HK-2 (cell line): Measurements from ENCODE around the gene ZC3H4.
"Not testable (repeated sequence)": the region's sequence is repeated elsewhere in the genome, so short reads cannot be mapped to it uniquely, and the experiment has no call there.

Source experiments
- DNase-seq: peaks from one replicate; pipeline ENCODE4 v3.0.0-alpha.2; 2018; ENCODE audit not compliant: unreplicated experiment

ZC3H4 gene

GRCh38 chr19:47107953-47108746 lies 5.4 kb downstream of the ZC3H4 start:
- DNase-seq: no peak

- no peak for DNase-seq
Measured at GRCh38 chr19:47107202-47107952, 6.2 kb downstream of the ZC3H4 start.

- DNase-seq: no peak
Measured at GRCh38 chr19:47106821-47107201, 6.8 kb downstream of the ZC3H4 start.

GRCh38 chr19:47105874-47106273 lies 7.7 kb downstream of the ZC3H4 start:
- no peak for DNase-seq

GRCh38 chr19:47104680-47105079 lies 8.9 kb downstream of the ZC3H4 start:
- DNase-seq: no peak

DNA sequence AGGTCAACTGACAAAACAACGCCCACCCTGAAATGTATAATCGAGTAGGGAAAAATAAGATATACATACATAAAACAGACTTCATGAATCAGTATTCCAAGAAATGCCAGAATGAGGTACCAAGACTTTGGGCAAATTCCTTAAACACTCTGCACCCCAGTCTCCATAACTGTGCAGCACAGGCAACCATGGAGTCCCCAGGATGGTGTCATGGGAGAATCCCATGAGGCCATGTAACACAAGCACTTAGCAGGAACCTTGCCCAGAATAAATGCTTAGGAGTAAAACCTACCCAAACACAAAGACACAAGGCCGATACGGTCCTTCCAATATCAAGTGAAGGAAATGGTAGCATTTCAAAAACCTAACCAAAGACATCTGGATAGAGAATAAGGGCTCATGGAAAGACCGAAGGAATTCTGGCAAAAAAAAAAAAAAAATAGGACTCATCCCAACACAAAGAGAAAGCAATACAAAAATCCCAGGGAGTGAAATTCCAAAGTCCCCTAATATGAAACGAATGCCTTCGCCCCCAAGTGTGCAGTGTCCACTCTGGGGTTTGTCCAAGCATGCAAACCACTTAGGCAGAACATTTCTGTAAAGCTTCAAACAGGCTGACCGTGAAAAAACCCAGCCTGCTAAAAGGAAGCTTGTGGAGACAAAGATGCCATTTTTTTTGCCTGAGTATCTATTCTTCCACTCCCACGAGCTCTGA lies 11.1 kb downstream of the ZC3H4 start:
- no peak for DNase-seq

- not testable (repeated sequence) for DNase-seq
Measured at GRCh38 chr19:47101116-47101515, 12.5 kb downstream of the ZC3H4 start.

- no peak for DNase-seq
Measured at GRCh38 chr19:47100290-47100689, 13.3 kb downstream of the ZC3H4 start.

DNA sequence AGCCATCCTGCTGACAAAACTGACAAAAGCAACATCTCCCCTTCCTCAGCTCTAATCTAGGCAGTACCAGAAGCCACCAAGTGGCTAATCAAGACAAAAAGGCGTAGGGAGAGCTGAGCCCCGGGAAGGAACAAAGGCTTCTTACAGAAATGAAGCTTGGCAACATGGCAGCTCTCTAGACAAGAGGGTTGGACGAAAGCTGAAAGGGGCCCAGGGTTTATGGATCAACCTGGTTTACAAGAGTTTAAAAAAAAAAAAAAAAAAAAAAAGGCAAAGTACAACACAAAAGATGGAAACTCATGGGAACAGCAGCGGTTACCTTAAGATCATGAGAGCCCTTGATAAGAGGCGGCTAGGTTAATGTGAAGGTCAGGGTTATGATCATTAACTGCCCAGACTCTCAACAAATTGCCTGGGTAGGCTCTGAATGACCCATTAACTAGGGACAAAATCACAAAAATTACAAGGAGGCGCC lies 14.0 kb downstream of the ZC3H4 start:
- DNase-seq: no peak

DNA sequence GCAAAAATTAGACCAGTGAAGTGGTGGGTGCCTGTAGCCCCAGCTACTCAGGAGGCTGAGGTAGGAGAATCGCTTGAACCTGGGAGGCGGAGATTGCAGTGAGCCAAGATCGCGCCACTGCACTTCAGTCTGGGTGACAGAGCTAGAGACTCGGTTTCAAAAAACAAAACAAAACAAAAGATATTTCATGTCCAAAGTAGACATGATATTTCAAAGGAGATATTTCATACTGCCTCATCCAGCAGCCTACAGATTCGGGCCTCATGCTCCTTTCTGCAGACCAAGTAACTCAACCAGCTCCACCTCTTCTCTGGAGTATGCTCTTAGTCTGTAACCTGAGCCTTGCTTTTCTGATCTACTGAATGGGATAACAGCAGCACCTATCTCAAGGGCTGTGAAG lies 15.0 kb downstream of the ZC3H4 start:
- no peak for DNase-seq

- DNase-seq: no peak
Measured at GRCh38 chr19:47097396-47098201, 16.0 kb downstream of the ZC3H4 start.

- no peak for DNase-seq
Measured at GRCh38 chr19:47096721-47097120, 16.9 kb downstream of the ZC3H4 start.

DNA sequence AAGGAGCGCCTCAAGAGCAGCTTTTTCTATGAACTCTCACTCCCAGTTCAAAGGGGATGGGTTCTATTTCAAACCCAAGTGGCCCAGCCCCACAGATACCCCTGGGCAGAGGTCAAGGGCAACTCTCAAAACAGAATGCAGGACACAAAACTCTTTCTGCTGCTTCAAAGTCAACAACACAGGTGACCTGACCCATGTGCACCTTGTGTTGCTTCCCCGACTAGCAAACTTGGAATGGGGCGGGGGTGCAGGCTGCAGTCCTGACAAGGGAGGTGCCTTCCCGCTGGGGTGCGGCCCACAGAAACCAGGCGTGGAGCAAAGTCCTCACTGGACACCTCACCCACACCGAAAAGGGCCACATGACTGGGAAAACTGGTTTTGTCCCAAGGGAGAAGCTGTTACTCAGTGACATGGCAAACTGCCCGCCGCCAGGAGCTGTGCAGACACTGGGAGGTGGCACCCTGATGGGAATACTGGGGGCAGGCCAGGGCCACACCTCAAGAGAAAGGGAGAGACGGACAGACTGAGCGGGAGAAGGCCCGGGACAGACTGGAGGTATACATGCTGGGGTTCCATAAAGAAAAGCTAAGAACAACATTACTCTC lies 17.4 kb downstream of the ZC3H4 start:
- DNase-seq: no peak

DNA sequence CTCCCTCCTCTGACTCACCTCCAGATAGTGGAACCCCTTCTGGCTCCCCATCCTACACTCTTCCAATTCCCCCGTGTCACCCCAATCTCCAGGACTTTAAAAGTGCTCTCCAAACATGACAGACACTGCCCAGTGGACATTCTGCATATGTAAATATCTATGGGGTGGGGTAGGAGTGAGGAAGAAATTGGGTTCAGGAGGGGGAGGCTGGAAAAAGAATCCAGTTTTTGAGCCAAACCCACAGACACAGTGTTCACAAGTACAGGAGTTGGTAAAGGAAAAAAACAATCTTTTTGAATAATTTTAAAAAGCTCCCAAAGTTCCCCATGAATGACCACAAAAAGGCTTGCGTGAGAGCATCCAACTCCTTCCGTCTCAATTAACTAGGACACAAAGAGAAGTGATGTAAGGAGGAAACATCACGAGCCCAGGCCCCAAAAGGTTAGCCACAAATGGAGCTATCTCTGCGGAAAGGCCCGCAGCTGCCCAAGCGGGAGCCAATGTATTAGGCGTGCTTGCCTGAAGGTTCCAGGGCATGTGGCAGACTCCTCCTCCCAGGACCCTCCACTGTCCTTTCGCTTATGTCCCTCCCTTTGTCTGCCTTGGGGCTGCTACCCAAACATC lies 18.0 kb downstream of the ZC3H4 start:
- DNase-seq: no peak

DNA sequence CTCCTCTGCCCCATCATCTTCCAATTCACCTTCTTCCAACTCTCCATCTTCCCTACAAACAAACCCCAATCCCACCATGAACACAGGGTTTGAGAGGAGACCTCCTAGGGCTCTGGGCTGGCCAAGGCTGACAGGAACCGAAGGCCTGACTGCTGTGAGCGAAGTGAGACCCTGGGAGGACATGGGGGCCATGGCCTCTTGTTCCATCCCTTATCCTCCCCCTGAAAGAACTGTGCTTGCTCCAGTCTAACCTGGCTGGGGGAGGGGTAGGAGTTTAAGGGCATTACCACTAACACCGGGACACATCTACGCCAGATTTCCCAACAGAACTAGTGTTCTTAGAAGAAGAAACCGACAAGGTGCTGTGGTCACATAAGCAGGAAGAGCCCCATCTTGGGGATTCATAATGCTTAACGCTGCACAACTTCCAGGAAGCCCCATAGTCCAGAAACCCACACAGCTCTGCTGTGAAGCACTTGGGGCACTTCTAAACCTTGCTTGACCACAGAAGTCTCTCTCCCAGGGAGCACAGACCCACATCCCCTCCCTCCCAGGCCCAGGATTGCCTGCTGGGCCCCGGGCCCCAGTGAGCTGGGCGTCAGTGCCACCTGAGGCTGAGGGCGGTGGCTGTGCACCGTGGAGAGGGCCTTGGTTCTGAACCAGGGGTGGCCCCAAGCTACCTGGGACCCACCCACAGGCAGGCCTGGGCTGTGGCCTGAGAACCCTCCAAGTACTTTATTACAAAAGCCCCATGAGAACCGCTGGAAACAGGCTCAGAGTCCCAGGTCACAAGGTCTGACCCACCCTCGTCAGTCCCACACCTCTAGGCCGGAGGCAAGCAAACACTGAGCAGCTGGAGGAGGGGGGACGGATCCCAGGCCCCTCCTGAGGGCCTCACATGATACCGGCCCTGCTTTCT lies 18.8 kb downstream of the ZC3H4 start:
- no peak for DNase-seq

GRCh38 chr19:47093841-47094240 lies 19.7 kb downstream of the ZC3H4 start:
- no peak for DNase-seq

- no peak for DNase-seq
Measured at GRCh38 chr19:47093254-47093653, 20.3 kb downstream of the ZC3H4 start.

- no peak for DNase-seq
Measured at GRCh38 chr19:47089767-47090350, 23.7 kb downstream of the ZC3H4 start.

DNA sequence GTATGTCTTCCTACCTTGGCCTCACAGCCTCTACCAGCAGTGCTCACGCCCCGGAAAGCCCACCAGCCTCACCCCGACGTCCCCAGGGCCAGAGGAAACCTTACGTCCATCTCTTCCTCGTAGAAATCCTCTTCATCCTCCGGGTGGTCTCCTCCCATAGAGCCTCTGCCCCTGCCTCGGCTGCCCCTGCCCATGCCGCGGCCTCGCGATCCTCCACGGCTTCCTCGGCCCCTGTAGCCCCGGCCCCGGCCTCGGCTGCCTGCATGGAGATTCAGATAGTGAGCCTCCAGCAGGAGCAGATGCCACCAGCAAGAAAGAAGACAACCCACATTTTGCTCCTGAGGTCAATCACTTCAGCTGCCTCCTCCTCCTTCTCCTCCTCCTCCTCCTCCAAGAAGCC lies 27.3 kb downstream of the ZC3H4 start:
- no peak for DNase-seq
